ENCODE data around the gene ZNF548. TPM values are rescaled to one million over a fixed set of nuclear protein-coding genes. Genes with fewer than 3 reads are reported as not detected.

Gene ZNF548
- polyA plus RNA-seq, 3 donors from 2014 or later: 13.4 to 16.1 (median 15.9) TPM

DNA sequence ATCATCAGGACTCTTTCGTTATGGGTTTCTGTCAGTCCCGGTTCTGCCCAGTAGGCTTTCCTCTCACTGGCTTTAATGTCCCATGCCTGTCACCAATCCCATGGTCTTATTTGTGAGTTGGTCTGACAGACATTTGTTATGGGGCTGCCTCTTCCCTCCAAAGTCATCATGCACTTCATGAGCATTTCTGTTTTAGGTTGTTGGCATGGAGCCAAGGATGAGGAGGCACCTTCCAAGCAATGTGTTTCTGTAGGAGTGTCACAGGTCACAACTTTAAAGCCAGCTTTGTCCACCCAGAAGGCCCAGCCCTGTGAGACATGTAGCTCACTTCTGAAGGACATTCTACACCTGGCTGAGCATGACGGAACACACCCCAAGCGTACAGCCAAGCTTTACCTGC lies 29.8 kb downstream of the ZNF548 start:
- peaks cover 11 to 14% of the 10 kb centered on the region in 2 donors for H3K4me1 Mint-ChIP-seq
- H3K27me3 Mint-ChIP-seq (ENCODE audit: low read depth in 3 of 3): no peaks in the 10 kb centered on the region
- H3K9me3 Mint-ChIP-seq: peaks cover 14 to 76% (median 44%) of the 10 kb centered on the region in 6 donors
- DNase-seq: no peak
- H3K36me3 Mint-ChIP-seq: peaks cover 62 to 74% (median 72%) of the 10 kb centered on the region in 3 donors
- no peak overlapping the region for H3K4me3 Mint-ChIP-seq
- no peak overlapping the region for H3K27ac Mint-ChIP-seq

DNA sequence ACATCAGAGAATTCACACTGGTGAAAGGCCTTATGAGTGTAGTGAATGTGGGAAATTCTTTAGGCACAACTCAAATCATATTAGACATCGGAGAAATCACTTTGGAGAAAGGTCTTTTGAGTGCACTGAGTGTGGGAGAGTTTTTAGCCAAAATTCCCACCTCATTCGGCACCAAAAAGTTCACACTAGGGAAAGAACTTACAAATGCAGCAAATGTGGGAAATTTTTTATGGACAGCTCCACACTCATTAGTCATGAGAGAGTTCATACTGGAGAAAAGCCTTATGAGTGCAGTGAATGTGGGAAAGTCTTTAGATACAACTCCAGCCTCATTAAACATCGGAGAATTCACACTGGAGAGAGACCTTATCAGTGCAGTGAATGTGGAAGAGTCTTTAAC lies 31.4 kb downstream of the ZNF548 start:
- no peak for DNase-seq
- Mint-ChIP-seq H3K4me3 (no peak overlapping the region), H3K27ac (no peak overlapping the region), H3K27me3 (ENCODE audit: low read depth in 3 of 3) (no peaks in the 10 kb centered on the region), H3K9me3 (peaks cover 14 to 77% (median 47%) of the 10 kb centered on the region in 6 donors), H3K4me1 (peaks cover 2 to 3% of the 10 kb centered on the region in 2 donors), H3K36me3 (peaks cover 50 to 62% (median 59%) of the 10 kb centered on the region in 3 donors)

DNA sequence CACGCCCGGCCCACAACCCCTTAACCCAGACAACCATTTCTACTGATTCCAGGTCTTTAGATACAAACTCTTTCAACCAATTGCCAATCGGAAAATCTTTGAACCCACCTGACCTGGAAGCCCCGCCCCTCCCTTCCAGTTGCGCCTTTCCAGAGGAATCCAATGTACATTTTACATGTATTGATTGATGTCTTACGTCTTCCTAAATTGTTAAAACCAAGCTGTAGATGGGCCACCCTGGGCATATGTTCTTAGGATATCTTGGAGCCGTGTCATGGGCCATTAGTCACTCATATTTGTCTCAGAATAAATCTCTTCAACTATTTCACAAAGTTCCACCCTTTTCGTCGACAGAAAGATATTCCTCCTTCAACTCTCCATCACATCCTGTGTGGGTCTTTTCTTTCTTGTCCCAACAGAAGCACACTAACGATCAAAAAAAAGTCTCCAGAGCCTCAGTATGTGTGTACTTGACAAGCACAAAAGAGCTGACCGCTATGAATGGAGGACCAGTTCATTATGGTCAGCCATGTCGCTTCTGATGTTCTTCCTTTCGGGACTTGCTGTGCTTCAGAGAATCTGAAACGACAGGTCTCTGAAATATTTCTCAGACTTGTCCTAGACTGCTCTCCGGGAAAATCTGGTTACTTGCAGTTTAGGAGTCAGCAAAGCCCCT lies 44.9 kb downstream of the ZNF548 start:
- H3K36me3 Mint-ChIP-seq: peaks cover 14 to 17% (median 17%) of the 10 kb centered on the region in 3 donors
- peaks cover 4 to 7% (median 5%) of the 10 kb centered on the region in 3 donors for H3K27me3 Mint-ChIP-seq (ENCODE audit: low read depth in 3 of 3)
- H3K4me3 Mint-ChIP-seq: peak overlapping the region; percentile 93 to 100 (median 97)
- H3K9me3 Mint-ChIP-seq: peaks cover 0 to 2% (median 0%) of the 10 kb centered on the region in 6 donors
- H3K4me1 Mint-ChIP-seq: peaks cover 23 to 24% of the 10 kb centered on the region in 2 donors
- no peak for DNase-seq
- peak overlapping the region; percentile 85 to 97 (median 94) for H3K27ac Mint-ChIP-seq

DNA sequence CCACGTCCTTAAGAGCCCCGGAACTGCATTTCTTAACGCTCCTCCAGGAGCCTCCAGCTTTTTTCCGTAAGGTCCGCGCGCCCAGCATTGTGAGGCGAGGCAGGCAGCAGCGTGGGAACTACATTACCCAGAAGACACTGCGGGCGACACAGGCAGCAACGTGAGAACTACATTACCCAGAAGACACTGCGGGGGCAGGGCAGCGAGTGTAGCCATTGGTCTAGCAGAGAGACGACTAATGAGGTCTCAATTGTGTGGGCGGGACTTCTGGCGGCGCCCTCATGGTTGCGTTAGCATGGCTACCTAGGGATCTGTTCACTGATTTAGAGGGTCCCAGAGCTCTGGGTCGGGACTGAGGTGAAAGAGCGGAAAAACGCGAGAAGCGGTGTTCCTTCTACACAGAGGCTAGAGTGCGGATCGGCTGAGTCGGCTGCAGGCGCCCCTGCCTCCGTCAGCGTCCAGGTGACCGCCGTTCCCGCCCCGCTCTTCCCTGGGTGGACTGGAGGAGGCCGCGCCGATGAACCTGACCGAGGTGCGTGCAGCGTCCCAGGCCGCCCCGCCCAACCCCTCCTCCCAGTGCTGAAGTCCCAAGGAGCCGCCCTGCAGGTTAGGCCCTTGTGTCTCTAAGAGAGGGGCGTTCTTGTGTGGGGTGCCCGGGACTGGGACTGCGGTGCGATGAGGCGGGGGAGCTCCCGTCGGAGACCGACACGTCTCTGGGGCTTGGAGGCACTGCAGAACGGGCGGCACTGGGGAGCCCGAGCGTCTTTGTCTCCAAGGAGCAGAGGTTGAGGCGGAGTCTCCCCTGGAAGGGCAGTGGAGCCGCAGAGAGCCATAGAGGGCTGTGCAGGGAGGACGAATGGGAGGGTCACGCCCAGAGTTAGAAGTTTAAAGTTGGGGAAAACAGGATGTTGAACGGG lies 45.7 kb downstream of the ZNF548 start, which contains the start of gene ZNF749:
TSS of gene ZNF749 (plus strand) at position 264 of the 917 bp plus-strand sequence. CDS start at position 518, 254 bp downstream.
- Mint-ChIP-seq H3K27me3 (ENCODE audit: low read depth in 3 of 3) (peaks cover 4 to 7% (median 5%) of the 10 kb centered on the region in 3 donors), H3K27ac (peak within 1 kb of the TSS; percentile 85 to 97 (median 94)), H3K4me3 (peak within 1 kb of the TSS; percentile 93 to 100 (median 97)), H3K4me1 (peaks cover 23 to 32% of the 10 kb centered on the region in 2 donors), H3K9me3 (peaks cover 0 to 8% (median 2%) of the 10 kb centered on the region in 6 donors), H3K36me3 (peaks cover 21 to 24% (median 22%) of the 10 kb centered on the region in 3 donors)
- DNase-seq: peak; percentile 96 to 99 (median 96)

GRCh38 chr19:57436417-57436816 lies 46.8 kb downstream of the ZNF548 start:
- H3K36me3 Mint-ChIP-seq: peaks cover 27 to 32% (median 30%) of the 10 kb centered on the region in 3 donors
- peaks cover 0 to 16% (median 6%) of the 10 kb centered on the region in 6 donors for H3K9me3 Mint-ChIP-seq
- peak overlapping the region in 4 of 6 donors; percentile 6 to 85 (median 42) for H3K27ac Mint-ChIP-seq
- H3K4me3 Mint-ChIP-seq: peak overlapping the region; percentile 93 to 100 (median 97)
- peaks cover 4 to 7% (median 5%) of the 10 kb centered on the region in 3 donors for H3K27me3 Mint-ChIP-seq (ENCODE audit: low read depth in 3 of 3)
- H3K4me1 Mint-ChIP-seq: peaks cover 24 to 34% of the 10 kb centered on the region in 2 donors
- DNase-seq: no peak

GRCh38 chr19:57437931-57438330 lies 48.3 kb downstream of the ZNF548 start:
- Mint-ChIP-seq H3K4me3 (no peak overlapping the region), H3K27me3 (ENCODE audit: low read depth in 3 of 3) (peaks cover 4 to 7% (median 5%) of the 10 kb centered on the region in 3 donors), H3K4me1 (peaks cover 24 to 34% of the 10 kb centered on the region in 2 donors), H3K36me3 (peaks cover 42 to 45% (median 44%) of the 10 kb centered on the region in 3 donors), H3K9me3 (peaks cover 6 to 30% (median 12%) of the 10 kb centered on the region in 6 donors), H3K27ac (no peak overlapping the region)
- no peak for DNase-seq

DNA sequence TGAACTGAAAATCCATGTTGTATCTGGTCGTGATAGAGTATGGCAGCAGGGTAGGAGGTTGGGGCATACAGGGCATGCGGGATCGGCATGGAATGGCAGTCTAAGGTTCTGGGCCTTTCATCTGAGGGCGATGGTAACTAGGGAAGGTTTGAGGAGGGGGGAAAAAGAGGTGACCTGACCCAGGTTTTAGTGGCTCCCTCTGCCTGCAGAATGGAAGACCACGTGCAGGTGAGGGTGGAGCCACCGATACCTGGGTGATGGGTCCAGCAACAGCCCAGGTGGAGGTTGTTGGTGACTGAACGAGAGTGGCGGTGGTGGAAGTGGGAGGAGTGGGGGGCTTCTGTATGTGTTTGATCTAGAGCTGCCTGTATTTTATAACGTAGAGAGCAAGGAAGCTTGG lies 49.3 kb downstream of the ZNF548 start:
- no peak for DNase-seq
- Mint-ChIP-seq H3K27me3 (ENCODE audit: low read depth in 3 of 3) (peaks cover 4 to 7% (median 5%) of the 10 kb centered on the region in 3 donors), H3K4me3 (no peak overlapping the region), H3K9me3 (peaks cover 7 to 40% (median 19%) of the 10 kb centered on the region in 6 donors), H3K27ac (no peak overlapping the region), H3K4me1 (peaks cover 24 to 34% of the 10 kb centered on the region in 2 donors), H3K36me3 (peaks cover 52 to 55% (median 54%) of the 10 kb centered on the region in 3 donors)

- Mint-ChIP-seq H3K27me3 (ENCODE audit: low read depth in 3 of 3) (no peaks in the 10 kb centered on the region), H3K36me3 (peaks cover 58 to 73% (median 69%) of the 10 kb centered on the region in 3 donors), H3K27ac (peak overlapping the region in 1 of 6 donors; percentile 20), H3K9me3 (peaks cover 23 to 61% (median 41%) of the 10 kb centered on the region in 6 donors), H3K4me3 (no peak overlapping the region), H3K4me1 (peaks cover 3 to 9% of the 10 kb centered on the region in 2 donors)
- DNase-seq: no peak
Observed at GRCh38 chr19:57441979-57442752, 52.5 kb downstream of the ZNF548 start.

DNA sequence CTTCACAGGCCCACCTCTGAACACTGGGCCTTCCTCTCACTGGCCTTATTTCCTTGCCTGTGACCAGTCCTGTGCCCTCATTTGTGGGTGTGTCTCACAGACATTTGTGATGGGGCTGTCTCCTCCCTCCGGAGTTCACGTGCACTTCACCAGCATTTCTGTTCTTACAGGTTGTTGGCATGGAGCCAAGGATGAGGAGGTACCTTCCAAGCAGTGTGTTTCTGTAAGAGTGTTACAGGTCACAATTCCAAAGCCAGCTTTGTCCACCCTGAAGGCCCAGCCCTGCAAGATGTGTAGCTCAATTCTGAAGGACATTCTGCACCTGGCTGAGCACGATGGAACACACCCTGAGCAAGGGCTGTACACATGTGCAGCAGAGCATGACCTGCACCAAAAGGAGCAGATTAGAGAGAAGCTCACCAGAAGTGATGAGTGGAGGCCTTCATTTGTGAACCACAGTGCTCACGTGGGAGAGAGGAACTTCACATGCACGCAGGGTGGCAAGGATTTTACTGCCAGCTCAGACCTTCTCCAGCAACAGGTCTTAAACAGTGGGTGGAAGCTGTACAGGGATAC lies 53.6 kb downstream of the ZNF548 start:
- Mint-ChIP-seq H3K4me1 (peaks cover 3 to 9% of the 10 kb centered on the region in 2 donors), H3K9me3 (peaks cover 26 to 61% (median 41%) of the 10 kb centered on the region in 6 donors), H3K27ac (peak overlapping the region in 1 of 6 donors; percentile 20), H3K4me3 (no peak overlapping the region), H3K36me3 (peaks cover 54 to 69% (median 68%) of the 10 kb centered on the region in 3 donors), H3K27me3 (ENCODE audit: low read depth in 3 of 3) (no peaks in the 10 kb centered on the region)
- DNase-seq: no peak

DNA sequence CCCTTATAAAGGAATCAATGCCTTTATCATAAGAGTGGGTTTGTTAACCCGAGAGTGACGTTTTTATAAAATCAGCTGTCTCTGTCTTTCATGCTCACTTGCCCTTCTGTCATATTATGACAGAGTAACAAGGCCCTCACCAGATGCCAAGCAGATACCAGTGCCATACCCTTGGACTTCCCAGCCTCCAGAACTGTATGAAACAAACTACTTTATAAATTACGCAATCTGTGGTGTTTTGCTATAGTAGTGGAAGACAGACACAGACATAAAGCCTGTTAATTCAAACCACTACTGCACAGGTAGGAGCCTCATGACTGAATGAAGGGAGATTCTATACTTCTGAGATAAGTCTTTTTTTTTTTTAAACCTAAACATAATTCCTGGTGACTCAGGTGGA lies 62.7 kb downstream of the ZNF548 start:
- peaks cover 9 to 64% (median 55%) of the 10 kb centered on the region in 6 donors for H3K9me3 Mint-ChIP-seq
- H3K36me3 Mint-ChIP-seq: peaks cover 19 to 32% (median 29%) of the 10 kb centered on the region in 3 donors
- no peak for DNase-seq
- no peak overlapping the region for H3K27ac Mint-ChIP-seq
- H3K4me1 Mint-ChIP-seq: no peaks in the 10 kb centered on the region
- no peak overlapping the region for H3K4me3 Mint-ChIP-seq
- peaks cover 0 to 2% (median 2%) of the 10 kb centered on the region in 3 donors for H3K27me3 Mint-ChIP-seq (ENCODE audit: low read depth in 3 of 3)

Measured in immature natural killer cell (primary cell).